WTC11 (cell line): Measurements from ENCODE around the gene STX19. TPM values are rescaled to one million over a fixed set of nuclear protein-coding genes. Genes with fewer than 3 reads are reported as not detected.

Experiments
- ATAC-seq: fragments of 200-7000 bp; cut with Tn5 transposase; 2 replicates; pipeline ENCODE4 v1.10.0; 2021; ENCODE audit warnings: mild to moderate bottlenecking, moderate library complexity
- CTCF ChIA-PET: fragments of 300-600 bp; sonication (Branson Sonifier 250); formaldehyde crosslinking; loops from one replicate; lab custom pipeline; 2021; ENCODE audit warnings: antibody characterized with exemption; lab: Charles Lee
- POLR2A ChIA-PET: fragments of 350-600 bp; sonication (Branson Sonifier 250); formaldehyde crosslinking; loops from one replicate; lab custom pipeline; 2021; ENCODE audit warnings: antibody characterized with exemption; lab: Charles Lee
- DNase-seq: peaks from one replicate; pipeline ENCODE4 v3.0.0; 2021; ENCODE audit warnings: low spot score
- H3K27ac Mint-ChIP-seq: 2 replicates; pipeline ENCODE4 v1.8.0; 2021; ENCODE audit warnings: mixed read lengths
- H3K27me3 Mint-ChIP-seq: 2 replicates; pipeline ENCODE4 v1.8.0; 2021; ENCODE audit warnings: low read depth, mild to moderate bottlenecking, moderate library complexity, mixed read lengths
- H3K36me3 Mint-ChIP-seq: 2 replicates; pipeline ENCODE4 v1.8.0; 2021; ENCODE audit warnings: mixed read lengths
- H3K4me1 Mint-ChIP-seq: 2 replicates; pipeline ENCODE4 v1.8.0; 2022; ENCODE audit warnings: mixed read lengths
- H3K4me3 Mint-ChIP-seq: 2 replicates; pipeline ENCODE4 v1.8.0; 2021; ENCODE audit warnings: mild to moderate bottlenecking, moderate library complexity, mixed read lengths
- H3K9me3 Mint-ChIP-seq: 2 replicates; pipeline ENCODE4 v1.8.0; 2021; ENCODE audit warnings: mixed read lengths
- ELF4 ChIP-seq: sonication (generic); formaldehyde crosslinking; IDR thresholded peaks from 2 replicates; pipeline ENCODE4 v1.8.1; 2022; ENCODE audit warnings: low read depth, mild to moderate bottlenecking, moderate library complexity, missing genetic modification reagents
- EMX1 ChIP-seq: fragments of 250-450 bp; sonication (Bioruptor Pico); IDR thresholded peaks from 2 replicates; pipeline ENCODE4 v1.8.0; 2021; ENCODE audit warnings: mild to moderate bottlenecking
- FOXJ3 ChIP-seq: sonication (generic); formaldehyde crosslinking; IDR thresholded peaks from 2 replicates; pipeline ENCODE4 v1.9.0; 2021; ENCODE audit warnings: missing genetic modification reagents, mild to moderate bottlenecking, borderline replicate concordance
- GTF2I ChIP-seq: fragments of 250-450 bp; sonication (Bioruptor Pico); conservative IDR thresholded peaks from 2 replicates; pipeline ENCODE4 v1.4.0; 2021; ENCODE audit warnings: mild to moderate bottlenecking
- MYBL2 ChIP-seq: sonication (generic); formaldehyde crosslinking; IDR thresholded peaks from 2 replicates; pipeline ENCODE4 v1.8.1; 2023; ENCODE audit warnings: mild to moderate bottlenecking, moderate library complexity, missing genetic modification reagents
- NFATC4 ChIP-seq: fragments of 250-450 bp; sonication (Bioruptor Pico); IDR thresholded peaks from 2 replicates; pipeline ENCODE4 v1.9.0; 2021; ENCODE audit warnings: mild to moderate bottlenecking
- SMAD4 ChIP-seq: sonication (generic); formaldehyde crosslinking; IDR thresholded peaks from 2 replicates; pipeline ENCODE4 v1.8.0; 2022; ENCODE audit warnings: mild to moderate bottlenecking, missing genetic modification reagents
- SP1 ChIP-seq: sonication (generic); formaldehyde crosslinking; conservative IDR thresholded peaks from 2 replicates; pipeline ENCODE4 v1.8.1; 2022; ENCODE audit warnings: missing genetic modification reagents
- TCF7 ChIP-seq: sonication (generic); formaldehyde crosslinking; IDR thresholded peaks from 2 replicates; pipeline ENCODE4 v1.8.0; 2022; ENCODE audit warnings: mild to moderate bottlenecking, low read depth, missing genetic modification reagents, moderate library complexity
- TEAD4 ChIP-seq: sonication (generic); formaldehyde crosslinking; IDR thresholded peaks from 2 replicates; pipeline ENCODE4 v1.8.0; 2022; ENCODE audit warnings: mild to moderate bottlenecking, missing genetic modification reagents
- ZNF138 ChIP-seq: sonication (generic); formaldehyde crosslinking; conservative IDR thresholded peaks from 2 replicates; pipeline ENCODE4 v1.8.1; 2022; ENCODE audit warnings: mild to moderate bottlenecking, moderate library complexity, missing genetic modification reagents
- ZNF263 ChIP-seq: sonication (generic); formaldehyde crosslinking; IDR thresholded peaks from 2 replicates; pipeline ENCODE4 v1.8.1; 2022; ENCODE audit warnings: low read depth, mild to moderate bottlenecking, moderate library complexity, missing genetic modification reagents
- ZNF317 ChIP-seq: sonication (generic); formaldehyde crosslinking; IDR thresholded peaks from 2 replicates; pipeline ENCODE4 v1.8.1; 2023; ENCODE audit warnings: low read depth, mild to moderate bottlenecking, moderate library complexity, missing genetic modification reagents, borderline replicate concordance
- ZNF416 ChIP-seq: fragments of 250-450 bp; sonication (Bioruptor Pico); IDR thresholded peaks from 2 replicates; pipeline ENCODE4 v1.9.0; 2021; ENCODE audit warnings: mild to moderate bottlenecking, inconsistent platforms
- total RNA-seq: library from RNA; stranded (reverse); gene quantifications from 3 replicates; pipeline ENCODE4 v1.2.3, GENCODE V29; 2021
- TF ChIP-seq, protein P1 (sequence below): sonication (generic); formaldehyde crosslinking; IDR thresholded peaks from 2 replicates; pipeline ENCODE4 v1.8.0; 2023; ENCODE audit warnings: missing genetic modification reagents
- TF ChIP-seq, protein P2 (sequence below): fragments of 250-450 bp; sonication (Bioruptor Pico); conservative IDR thresholded peaks from 2 replicates; pipeline ENCODE4 v1.9.0; 2021; ENCODE audit warnings: mild to moderate bottlenecking
- TF ChIP-seq, protein P3 (sequence below): fragments of 250-450 bp; sonication (Bioruptor Pico); IDR thresholded peaks from 2 replicates; pipeline ENCODE4 v1.9.0; 2021; ENCODE audit warnings: mild to moderate bottlenecking
- TF ChIP-seq, protein P4 (sequence below): sonication (generic); formaldehyde crosslinking; IDR thresholded peaks from 2 replicates; pipeline ENCODE4 v1.8.1; 2022; ENCODE audit warnings: mild to moderate bottlenecking, moderate library complexity, missing genetic modification reagents
- TF ChIP-seq, protein P5 (sequence below): sonication (generic); formaldehyde crosslinking; IDR thresholded peaks from 2 replicates; pipeline ENCODE4 v1.8.1; 2022; ENCODE audit warnings: low read depth, mild to moderate bottlenecking, moderate library complexity, missing genetic modification reagents, borderline replicate concordance
- TF ChIP-seq, protein P6 (sequence below): fragments of 250-450 bp; sonication (Bioruptor Pico); IDR thresholded peaks from 2 replicates; pipeline ENCODE4 v1.9.0; 2021; ENCODE audit warnings: mild to moderate bottlenecking, borderline replicate concordance
- TF ChIP-seq, protein P7 (sequence below): sonication (generic); formaldehyde crosslinking; IDR thresholded peaks from 2 replicates; pipeline ENCODE4 v1.8.1; 2023; ENCODE audit warnings: mild to moderate bottlenecking, moderate library complexity, missing genetic modification reagents
- TF ChIP-seq, protein P8 (sequence below): sonication (generic); formaldehyde crosslinking; IDR thresholded peaks from 2 replicates; pipeline ENCODE4 v1.8.1; 2022; ENCODE audit warnings: low read depth, missing genetic modification reagents, borderline replicate concordance

STX19 gene
- total RNA-seq, 1 experiment from 2014 or later = not detected

DNA sequence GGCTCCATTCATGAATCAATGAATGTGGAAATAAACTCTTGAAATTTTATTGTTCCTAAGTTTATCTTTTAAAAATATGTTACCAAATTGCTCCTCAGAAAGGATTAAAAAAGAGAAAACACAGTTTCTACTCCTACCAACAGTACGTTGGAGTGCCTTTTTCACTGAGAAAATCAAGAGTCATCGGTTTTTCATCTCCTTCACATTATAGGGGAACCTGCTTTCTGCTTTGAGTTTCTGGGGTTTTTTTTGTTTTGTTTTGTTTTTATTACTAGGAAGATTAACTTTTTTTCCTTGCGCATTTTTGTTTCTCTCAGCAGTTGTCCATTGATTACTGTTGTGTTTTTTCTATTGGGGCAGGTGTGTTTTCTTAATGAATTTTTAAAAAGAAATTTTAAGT, 45.0 kb downstream of the STX19 start (continued):
- TF ChIP-seq, protein P1, sequence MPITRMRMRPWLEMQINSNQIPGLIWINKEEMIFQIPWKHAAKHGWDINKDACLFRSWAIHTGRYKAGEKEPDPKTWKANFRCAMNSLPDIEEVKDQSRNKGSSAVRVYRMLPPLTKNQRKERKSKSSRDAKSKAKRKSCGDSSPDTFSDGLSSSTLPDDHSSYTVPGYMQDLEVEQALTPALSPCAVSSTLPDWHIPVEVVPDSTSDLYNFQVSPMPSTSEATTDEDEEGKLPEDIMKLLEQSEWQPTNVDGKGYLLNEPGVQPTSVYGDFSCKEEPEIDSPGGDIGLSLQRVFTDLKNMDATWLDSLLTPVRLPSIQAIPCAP (CRISPR knock-in tag) = no peak
- no peak for TF ChIP-seq ZNF138
- TF ChIP-seq TEAD4 (CRISPR knock-in tag) = no peak
- TF ChIP-seq ZNF263 = no peak
- TF ChIP-seq FOXJ3 = no peak

DNA sequence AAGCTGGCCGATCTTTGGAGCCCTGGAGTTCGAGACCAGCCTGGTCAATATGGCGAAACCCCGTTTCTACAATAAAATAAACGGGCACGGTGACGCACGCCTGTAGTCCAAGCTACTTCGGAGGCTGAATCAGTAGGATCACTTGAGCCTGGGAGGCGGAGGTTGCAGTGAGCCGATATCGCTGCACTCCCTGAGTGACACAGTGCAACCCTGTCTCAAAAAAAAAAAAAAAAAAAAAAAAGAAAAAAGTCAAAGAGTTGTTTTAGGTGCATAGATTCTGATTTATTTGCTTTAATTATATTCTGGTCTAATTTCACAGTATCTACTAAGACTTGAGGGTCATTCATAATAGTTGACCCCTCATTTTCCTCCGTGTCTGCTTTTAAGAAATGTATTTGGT, 46.7 kb downstream of the STX19 start:
- ATAC-seq (no peak), DNase-seq (no peak)
- CTCF ChIA-PET = no interaction called here
- no peak overlapping the region for H3K27ac Mint-ChIP-seq
- POLR2A ChIA-PET = no interaction called here
- H3K36me3 Mint-ChIP-seq = no peaks in the 10 kb centered on the region
- no peaks in the 10 kb centered on the region for H3K9me3 Mint-ChIP-seq
- H3K4me3 Mint-ChIP-seq = peak overlapping the region; percentile 90
- TF ChIP-seq, protein P2, sequence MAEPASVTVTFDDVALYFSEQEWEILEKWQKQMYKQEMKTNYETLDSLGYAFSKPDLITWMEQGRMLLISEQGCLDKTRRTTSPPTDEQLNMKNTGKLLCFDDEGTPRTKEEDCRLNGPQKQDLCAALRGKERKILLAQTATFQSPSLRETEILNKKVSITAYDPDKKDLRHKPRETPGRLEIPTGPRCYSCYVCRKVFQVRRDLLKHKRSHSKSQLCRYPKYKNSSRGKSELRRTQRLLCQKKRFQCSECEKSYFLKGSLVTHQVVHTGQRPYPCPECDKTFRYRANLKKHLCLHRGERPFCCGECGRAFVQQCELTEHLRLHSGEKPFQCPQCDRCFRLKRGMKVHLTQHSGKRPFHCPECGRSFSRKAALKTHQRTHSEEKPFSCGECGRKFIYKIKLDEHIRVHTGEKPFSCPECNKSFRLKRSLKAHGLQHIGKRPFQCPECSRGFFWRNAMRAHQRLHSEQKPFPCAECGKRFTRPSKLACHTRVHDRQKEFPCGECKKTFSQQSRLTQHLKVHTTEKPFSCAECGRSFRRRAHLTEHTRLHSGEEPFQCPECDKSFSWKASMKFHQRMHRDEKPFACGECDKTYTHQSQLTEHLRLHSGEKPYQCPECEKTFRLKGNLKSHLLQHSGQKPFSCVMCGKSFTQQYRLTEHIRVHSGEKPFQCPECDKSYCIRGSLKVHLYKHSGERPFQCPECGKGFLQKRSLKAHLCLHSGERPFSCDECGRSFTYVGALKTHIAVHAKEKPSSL = no peak
- TF ChIP-seq, protein P3, sequence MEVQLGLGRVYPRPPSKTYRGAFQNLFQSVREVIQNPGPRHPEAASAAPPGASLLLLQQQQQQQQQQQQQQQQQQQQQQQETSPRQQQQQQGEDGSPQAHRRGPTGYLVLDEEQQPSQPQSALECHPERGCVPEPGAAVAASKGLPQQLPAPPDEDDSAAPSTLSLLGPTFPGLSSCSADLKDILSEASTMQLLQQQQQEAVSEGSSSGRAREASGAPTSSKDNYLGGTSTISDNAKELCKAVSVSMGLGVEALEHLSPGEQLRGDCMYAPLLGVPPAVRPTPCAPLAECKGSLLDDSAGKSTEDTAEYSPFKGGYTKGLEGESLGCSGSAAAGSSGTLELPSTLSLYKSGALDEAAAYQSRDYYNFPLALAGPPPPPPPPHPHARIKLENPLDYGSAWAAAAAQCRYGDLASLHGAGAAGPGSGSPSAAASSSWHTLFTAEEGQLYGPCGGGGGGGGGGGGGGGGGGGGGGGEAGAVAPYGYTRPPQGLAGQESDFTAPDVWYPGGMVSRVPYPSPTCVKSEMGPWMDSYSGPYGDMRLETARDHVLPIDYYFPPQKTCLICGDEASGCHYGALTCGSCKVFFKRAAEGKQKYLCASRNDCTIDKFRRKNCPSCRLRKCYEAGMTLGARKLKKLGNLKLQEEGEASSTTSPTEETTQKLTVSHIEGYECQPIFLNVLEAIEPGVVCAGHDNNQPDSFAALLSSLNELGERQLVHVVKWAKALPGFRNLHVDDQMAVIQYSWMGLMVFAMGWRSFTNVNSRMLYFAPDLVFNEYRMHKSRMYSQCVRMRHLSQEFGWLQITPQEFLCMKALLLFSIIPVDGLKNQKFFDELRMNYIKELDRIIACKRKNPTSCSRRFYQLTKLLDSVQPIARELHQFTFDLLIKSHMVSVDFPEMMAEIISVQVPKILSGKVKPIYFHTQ (CRISPR knock-in tag) = no peak
- TF ChIP-seq ZNF138 (no peak), NFATC4 (CRISPR knock-in tag) (no peak), ELF4 (CRISPR knock-in tag) (no peak), SMAD4 (no peak), ZNF416 (CRISPR knock-in tag) (no peak), MYBL2 (CRISPR knock-in tag) (no peak), SP1 (CRISPR knock-in tag) (no peak), EMX1 (CRISPR knock-in tag) (no peak), TCF7 (CRISPR knock-in tag) (no peak), GTF2I (no peak), ZNF317 (no peak)
- TF ChIP-seq, protein P4, sequence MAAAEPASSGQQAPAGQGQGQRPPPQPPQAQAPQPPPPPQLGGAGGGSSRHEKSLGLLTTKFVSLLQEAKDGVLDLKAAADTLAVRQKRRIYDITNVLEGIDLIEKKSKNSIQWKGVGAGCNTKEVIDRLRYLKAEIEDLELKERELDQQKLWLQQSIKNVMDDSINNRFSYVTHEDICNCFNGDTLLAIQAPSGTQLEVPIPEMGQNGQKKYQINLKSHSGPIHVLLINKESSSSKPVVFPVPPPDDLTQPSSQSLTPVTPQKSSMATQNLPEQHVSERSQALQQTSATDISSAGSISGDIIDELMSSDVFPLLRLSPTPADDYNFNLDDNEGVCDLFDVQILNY (CRISPR knock-in tag) = no peak
- TF ChIP-seq, protein P5, sequence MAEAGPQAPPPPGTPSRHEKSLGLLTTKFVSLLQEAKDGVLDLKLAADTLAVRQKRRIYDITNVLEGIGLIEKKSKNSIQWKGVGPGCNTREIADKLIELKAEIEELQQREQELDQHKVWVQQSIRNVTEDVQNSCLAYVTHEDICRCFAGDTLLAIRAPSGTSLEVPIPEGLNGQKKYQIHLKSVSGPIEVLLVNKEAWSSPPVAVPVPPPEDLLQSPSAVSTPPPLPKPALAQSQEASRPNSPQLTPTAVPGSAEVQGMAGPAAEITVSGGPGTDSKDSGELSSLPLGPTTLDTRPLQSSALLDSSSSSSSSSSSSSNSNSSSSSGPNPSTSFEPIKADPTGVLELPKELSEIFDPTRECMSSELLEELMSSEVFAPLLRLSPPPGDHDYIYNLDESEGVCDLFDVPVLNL (CRISPR knock-in tag) = no peak
- TF ChIP-seq, protein P6, sequence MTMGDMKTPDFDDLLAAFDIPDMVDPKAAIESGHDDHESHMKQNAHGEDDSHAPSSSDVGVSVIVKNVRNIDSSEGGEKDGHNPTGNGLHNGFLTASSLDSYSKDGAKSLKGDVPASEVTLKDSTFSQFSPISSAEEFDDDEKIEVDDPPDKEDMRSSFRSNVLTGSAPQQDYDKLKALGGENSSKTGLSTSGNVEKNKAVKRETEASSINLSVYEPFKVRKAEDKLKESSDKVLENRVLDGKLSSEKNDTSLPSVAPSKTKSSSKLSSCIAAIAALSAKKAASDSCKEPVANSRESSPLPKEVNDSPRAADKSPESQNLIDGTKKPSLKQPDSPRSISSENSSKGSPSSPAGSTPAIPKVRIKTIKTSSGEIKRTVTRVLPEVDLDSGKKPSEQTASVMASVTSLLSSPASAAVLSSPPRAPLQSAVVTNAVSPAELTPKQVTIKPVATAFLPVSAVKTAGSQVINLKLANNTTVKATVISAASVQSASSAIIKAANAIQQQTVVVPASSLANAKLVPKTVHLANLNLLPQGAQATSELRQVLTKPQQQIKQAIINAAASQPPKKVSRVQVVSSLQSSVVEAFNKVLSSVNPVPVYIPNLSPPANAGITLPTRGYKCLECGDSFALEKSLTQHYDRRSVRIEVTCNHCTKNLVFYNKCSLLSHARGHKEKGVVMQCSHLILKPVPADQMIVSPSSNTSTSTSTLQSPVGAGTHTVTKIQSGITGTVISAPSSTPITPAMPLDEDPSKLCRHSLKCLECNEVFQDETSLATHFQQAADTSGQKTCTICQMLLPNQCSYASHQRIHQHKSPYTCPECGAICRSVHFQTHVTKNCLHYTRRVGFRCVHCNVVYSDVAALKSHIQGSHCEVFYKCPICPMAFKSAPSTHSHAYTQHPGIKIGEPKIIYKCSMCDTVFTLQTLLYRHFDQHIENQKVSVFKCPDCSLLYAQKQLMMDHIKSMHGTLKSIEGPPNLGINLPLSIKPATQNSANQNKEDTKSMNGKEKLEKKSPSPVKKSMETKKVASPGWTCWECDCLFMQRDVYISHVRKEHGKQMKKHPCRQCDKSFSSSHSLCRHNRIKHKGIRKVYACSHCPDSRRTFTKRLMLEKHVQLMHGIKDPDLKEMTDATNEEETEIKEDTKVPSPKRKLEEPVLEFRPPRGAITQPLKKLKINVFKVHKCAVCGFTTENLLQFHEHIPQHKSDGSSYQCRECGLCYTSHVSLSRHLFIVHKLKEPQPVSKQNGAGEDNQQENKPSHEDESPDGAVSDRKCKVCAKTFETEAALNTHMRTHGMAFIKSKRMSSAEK (CRISPR knock-in tag) = no peak
- TF ChIP-seq, protein P7, sequence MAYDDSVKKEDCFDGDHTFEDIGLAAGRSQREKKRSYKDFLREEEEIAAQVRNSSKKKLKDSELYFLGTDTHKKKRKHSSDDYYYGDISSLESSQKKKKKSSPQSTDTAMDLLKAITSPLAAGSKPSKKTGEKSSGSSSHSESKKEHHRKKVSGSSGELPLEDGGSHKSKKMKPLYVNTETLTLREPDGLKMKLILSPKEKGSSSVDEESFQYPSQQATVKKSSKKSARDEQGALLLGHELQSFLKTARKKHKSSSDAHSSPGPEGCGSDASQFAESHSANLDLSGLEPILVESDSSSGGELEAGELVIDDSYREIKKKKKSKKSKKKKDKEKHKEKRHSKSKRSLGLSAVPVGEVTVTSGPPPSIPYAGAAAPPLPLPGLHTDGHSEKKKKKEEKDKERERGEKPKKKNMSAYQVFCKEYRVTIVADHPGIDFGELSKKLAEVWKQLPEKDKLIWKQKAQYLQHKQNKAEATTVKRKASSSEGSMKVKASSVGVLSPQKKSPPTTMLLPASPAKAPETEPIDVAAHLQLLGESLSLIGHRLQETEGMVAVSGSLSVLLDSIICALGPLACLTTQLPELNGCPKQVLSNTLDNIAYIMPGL = no peak
- TF ChIP-seq, protein P8, sequence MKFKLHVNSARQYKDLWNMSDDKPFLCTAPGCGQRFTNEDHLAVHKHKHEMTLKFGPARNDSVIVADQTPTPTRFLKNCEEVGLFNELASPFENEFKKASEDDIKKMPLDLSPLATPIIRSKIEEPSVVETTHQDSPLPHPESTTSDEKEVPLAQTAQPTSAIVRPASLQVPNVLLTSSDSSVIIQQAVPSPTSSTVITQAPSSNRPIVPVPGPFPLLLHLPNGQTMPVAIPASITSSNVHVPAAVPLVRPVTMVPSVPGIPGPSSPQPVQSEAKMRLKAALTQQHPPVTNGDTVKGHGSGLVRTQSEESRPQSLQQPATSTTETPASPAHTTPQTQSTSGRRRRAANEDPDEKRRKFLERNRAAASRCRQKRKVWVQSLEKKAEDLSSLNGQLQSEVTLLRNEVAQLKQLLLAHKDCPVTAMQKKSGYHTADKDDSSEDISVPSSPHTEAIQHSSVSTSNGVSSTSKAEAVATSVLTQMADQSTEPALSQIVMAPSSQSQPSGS (CRISPR knock-in tag) = no peak
- H3K4me1 Mint-ChIP-seq = peaks cover 12% of the 10 kb centered on the region
- peaks cover 3% of the 10 kb centered on the region; the same call in 1 of the 2 replicates for H3K27me3 Mint-ChIP-seq
